ENCODE data around the gene CAMTA1.
A peak's percentile ranks its signal among the peaks of the same experiment; 100 is the strongest.

Gene CAMTA1

GRCh38 chr1:7220712-7221252 lies 435.5 kb downstream of the CAMTA1 start:
- DNase-seq = no peak

GRCh38 chr1:7221826-7222694 lies 436.8 kb downstream of the CAMTA1 start:
- DNase-seq = no peak

GRCh38 chr1:7222695-7223015 lies 437.4 kb downstream of the CAMTA1 start:
- no peak for DNase-seq

- DNase-seq = peak; percentile 35
These were observed 438.3 kb downstream of the CAMTA1 start for GRCh38 chr1:7223334-7224080.

GRCh38 chr1:7224081-7224534 lies 438.9 kb downstream of the CAMTA1 start:
- no peak for DNase-seq

GRCh38 chr1:7224644-7225043 lies 439.4 kb downstream of the CAMTA1 start:
- peak; percentile 30 for DNase-seq

GRCh38 chr1:7225711-7226505 lies 440.7 kb downstream of the CAMTA1 start:
- DNase-seq = no peak

- DNase-seq = no peak
These were observed 442.4 kb downstream of the CAMTA1 start for GRCh38 chr1:7227654-7228053.

GRCh38 chr1:7228252-7228961 lies 443.2 kb downstream of the CAMTA1 start:
- no peak for DNase-seq

- DNase-seq = no peak
These were observed 443.9 kb downstream of the CAMTA1 start for GRCh38 chr1:7229186-7229585.

GRCh38 chr1:7229696-7230631 lies 444.7 kb downstream of the CAMTA1 start:
- no peak for DNase-seq

GRCh38 chr1:7232441-7233236 lies 447.4 kb downstream of the CAMTA1 start:
- DNase-seq = no peak

GRCh38 chr1:7233237-7233540 lies 447.9 kb downstream of the CAMTA1 start:
- no peak for DNase-seq

- DNase-seq = no peak
These were observed 448.6 kb downstream of the CAMTA1 start for GRCh38 chr1:7233646-7234470.

- no peak for DNase-seq
These were observed 449.2 kb downstream of the CAMTA1 start for GRCh38 chr1:7234471-7234755.

- no peak for DNase-seq
These were observed 450.7 kb downstream of the CAMTA1 start for GRCh38 chr1:7235871-7236517.

GRCh38 chr1:7236844-7237515 lies 451.7 kb downstream of the CAMTA1 start:
- no peak for DNase-seq

GRCh38 chr1:7247158-7247557 lies 461.9 kb downstream of the CAMTA1 start:
- no peak for DNase-seq
